GM21515 (cell line): ENCODE data around the gene GABRR2.

ENCODE experiments used
- ATAC-seq: cut with Tn5 transposase; IDR thresholded peaks from one replicate; pipeline ENCODE4 v1.9.1; 2021; ENCODE audit not compliant: unreplicated experiment

Gene GABRR2

GRCh38 chr6:89315249-89315885 lies at the start of gene GABRR2:
Gene GABRR2, minus strand, starts transcription at chr6:89315299. Its CDS starts 134 bp downstream, at chr6:89315165.
- no peak for ATAC-seq

GRCh38 chr6:89364586-89364985 lies 49.5 kb upstream of the GABRR2 start:
- no peak for ATAC-seq

- no peak for ATAC-seq
Measured at GRCh38 chr6:89361171-89361570, 46.1 kb upstream of the GABRR2 start.

DNA sequence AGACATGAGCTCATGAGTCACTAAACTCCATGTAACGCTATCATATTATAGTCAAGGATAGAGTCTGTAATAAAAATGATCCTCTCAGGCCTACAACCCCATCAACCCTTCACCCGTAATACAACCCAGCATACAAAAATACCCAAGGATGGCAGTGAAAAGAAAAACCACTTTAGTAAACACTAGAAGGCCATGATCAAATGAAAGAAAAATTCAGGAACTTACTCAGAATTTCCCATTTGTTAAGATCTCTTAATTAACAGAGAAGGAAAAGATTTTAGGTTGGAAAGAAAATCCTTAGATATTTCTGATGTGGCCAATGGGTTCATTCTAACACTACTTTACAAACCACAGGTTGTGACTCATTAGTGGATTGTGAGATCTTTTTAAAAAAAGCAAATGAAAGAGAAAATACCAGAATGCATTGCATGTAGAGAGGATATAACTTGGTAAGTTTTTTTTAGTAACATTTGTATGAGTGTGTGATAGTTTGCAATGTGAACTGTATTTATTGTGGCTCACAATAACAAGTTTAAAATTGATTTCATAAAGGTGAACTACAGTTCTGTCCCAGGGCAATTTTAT lies 45.4 kb upstream of the GABRR2 start:
- ATAC-seq: peak; percentile 41

DNA sequence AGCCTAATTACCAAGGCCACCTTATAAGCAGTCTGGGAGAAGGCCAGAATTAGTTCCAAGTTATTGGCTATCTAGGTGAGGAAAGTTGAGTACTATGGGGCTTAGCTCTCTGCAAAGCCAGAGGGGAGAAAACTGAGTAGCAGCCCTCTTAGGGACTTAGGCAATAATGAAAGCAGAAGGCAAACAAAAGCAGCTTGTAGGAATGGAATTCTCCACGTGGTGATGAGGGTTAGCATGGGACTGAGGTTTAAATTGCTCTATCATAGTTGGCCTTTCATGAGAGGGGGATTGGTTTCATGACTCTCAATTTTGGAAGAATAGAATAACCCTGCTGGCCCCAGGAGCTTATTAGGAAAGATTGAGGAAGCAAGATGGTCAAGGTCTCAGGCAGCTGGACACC lies 44.5 kb upstream of the GABRR2 start:
- no peak for ATAC-seq

DNA sequence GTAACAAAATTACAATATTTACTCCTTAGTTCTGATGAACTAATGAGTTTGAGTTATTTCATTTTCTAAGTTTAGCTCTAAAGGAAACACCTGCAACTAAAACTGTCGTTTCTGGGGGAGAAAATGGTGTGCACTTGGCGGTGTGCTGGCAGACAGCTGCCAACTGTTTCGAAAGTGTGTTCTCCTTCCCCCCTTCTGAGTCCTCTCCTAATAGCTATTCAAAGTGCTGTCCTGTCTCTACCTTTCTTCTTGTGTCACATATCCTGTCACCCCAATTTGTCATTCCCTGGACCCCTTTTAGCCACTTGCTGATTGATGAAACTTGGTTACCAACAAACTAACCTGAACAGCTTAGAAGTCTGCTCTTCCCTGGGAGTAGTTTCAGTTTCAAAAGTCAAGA lies 42.3 kb upstream of the GABRR2 start:
- peak; percentile 52 for ATAC-seq

DNA sequence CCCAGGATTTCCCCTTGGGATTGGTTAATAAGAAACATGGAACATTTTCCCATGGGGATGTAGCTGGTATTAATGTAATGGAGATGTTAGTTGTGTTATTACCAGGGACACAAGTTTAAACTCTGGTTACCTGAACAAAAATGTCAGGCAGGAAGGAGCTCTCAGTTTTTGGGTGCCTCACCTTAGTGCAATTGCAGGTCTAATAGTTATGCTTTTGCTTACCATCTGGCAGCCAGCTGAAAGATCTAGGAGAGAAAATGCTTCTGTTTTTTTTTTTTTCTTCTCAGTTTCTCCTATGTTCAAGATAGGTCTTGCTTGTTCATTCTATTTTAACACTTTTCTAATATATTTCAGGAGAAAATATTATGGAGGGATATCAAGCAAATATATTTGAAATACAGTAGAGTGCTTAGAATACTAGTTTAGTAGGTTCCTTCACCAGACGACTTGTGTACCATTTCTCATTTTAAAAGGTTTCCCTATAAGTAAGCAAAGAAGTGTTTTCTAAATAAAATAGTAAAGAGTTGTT lies 41.6 kb upstream of the GABRR2 start:
- no peak for ATAC-seq

GRCh38 chr6:89355511-89356194 lies 40.6 kb upstream of the GABRR2 start:
- no peak for ATAC-seq

GRCh38 chr6:89353702-89354392 lies 38.7 kb upstream of the GABRR2 start:
- no peak for ATAC-seq

GRCh38 chr6:89353118-89353556 lies 38.0 kb upstream of the GABRR2 start:
- ATAC-seq: no peak

DNA sequence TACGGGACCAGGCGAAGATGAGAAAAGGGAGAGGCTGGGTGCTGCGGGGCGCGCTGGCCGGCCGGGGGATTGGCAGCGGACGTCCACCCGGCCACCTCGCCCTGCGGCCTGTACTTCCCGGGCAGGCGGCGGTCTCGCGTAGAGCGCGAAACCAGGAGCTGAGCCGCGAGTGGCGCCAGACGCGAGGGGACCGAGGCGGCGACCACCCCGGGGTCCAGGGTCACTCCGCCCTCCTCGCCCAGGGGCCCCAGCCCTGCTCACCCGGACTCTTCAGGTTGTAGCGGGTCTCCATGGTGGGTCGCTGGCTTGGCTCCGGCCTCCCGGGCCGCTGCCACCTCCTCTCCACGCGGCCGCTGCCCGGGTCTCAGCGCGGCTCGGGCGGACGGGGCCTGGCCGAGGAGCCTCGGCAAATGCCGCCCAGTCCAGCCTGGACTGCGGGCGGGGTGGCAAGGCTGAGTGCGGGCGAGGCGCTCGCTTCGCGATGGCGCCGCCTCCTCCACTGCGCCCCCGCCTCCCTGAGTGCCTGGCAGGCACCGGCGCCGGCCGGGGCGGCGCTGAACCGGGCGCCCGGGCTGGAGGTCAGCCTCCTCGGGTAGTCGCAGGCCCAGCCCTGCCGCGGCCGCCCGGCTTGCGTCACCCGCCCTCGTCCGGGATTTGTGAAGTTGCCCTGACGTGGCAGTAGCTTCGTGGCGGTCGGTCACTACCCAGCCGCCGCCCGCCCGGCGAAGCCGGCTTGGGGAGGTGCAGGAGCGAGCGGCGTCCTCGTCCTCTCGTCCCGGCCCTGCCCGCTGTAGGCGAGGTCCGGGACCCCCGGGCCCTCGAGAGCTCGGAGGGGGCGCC lies 37.4 kb upstream of the GABRR2 start, which contains the start of gene UBE2J1:
UBE2J1 (minus strand) TSS at position 445 of the 840 bp plus-strand sequence; CDS start at position 292, 153 bp downstream.
- ATAC-seq: peak; percentile 36

DNA sequence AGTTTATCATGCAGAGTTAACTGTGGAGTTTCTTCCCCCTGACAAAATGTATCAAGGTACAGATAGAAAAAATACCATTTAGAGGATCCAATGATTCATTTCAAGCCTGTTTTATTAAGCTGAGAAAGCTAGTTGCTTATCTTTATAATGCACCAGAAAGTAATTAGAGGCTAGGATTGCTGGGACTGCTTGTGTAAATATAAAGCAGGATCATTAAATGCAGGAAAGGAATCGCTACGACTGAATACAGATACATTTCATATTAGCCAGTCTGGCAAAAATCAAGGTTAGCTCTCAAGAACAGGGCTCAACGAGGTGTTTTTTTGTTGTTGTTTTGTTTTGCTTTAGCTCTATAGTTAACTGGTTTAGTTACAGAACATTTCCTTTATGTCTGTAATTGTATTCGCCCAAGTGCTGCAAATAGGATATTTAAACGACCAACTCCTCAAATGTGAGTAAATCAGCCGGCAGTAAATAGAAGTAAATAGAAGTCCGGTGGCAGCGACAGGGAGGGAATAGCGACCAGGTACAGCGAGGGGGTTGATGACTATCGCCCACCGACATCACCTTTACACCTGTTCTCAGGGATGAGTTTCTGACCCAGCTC lies 36.7 kb upstream of the GABRR2 start:
- peak; percentile 5 for ATAC-seq

DNA sequence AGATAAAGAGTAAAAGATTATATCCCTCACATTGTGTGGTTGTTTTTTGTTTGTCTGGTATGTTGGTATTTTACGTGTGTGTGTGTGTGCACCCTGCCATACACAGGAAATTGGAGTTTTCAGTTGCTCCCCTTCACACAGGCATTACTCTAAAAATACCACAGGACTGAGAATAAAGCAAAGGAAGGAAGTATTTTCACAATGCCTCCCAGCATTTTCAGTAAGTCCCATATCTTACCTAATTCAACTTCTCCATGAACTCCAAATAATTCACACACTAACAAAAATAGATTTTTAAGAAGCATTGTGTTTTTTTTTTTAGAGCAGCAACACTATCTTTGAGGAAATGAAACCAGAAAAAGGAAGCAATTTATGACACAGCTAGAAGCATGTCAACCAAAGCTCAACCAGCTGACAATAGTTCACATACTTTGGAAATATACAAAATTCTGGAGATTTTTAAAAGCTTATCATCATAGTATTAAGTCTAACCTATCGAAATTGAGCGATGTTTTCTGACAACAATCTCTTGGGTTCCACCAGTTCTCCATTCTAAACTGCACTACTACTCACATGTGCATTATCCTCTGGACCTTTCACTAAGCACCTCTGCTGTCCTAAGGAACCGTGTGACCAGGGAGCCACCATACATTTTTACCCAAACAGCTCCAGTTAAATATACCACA lies 35.3 kb upstream of the GABRR2 start:
- ATAC-seq: peak; percentile 36

DNA sequence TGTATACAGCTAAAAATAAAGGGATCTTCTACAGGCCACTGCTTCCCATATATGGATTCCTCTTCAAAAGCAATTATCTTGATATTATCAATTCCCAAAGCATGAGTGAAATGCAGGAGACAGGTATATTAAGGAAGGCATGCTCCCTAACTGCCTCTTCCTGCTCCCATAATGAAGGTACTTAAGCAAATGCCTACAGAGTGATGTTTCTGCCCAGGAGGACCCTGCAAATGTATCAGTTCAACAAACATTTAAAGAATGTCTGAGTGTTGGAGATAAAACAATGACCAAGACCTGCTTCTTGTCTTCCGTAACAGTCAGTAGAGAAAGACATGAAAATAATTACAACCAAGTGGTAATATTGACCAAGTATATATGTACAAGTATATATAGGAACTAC lies 33.3 kb upstream of the GABRR2 start:
- no peak for ATAC-seq

GRCh38 chr6:89347825-89348224 lies 32.7 kb upstream of the GABRR2 start:
- ATAC-seq: no peak

DNA sequence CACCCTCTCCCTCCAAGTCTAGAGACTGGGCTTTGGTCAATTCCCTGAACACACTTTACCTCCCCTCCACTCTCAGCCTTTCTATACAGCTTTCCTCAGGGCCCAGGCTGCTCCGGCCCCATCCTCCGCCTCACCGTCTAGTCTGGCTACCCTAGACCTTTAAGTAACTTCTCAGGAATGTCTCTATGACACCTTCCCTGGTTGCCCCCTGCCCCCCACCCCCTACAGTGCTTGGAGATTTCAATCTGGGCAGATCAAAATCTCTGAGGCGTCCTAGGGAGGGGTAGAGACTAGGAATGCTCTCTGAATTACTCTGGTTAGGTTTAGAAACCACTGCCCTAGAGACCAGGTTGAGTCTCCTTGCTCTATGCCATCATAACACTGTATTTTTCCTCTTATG lies 31.3 kb upstream of the GABRR2 start:
- no peak for ATAC-seq

DNA sequence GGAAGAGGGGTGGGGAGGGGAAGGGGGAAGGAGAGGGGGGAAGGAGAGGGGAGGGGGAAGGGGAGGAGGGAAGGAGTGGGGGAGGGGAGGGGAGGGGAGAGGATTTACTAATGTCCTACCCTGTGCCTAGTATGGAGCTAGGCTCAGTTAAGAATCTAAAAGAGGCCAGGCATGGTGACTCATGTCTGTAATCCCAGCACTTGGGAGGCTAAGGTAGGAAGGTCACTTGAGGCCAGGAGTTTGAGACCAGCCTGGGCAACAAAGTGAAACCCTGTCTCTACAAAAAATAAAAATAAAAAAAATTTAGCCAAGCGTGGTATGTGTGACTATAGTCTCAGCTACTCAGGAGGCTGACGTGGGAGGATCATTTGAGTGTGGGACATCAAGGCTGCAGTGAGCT lies 24.5 kb upstream of the GABRR2 start:
- no peak for ATAC-seq

DNA sequence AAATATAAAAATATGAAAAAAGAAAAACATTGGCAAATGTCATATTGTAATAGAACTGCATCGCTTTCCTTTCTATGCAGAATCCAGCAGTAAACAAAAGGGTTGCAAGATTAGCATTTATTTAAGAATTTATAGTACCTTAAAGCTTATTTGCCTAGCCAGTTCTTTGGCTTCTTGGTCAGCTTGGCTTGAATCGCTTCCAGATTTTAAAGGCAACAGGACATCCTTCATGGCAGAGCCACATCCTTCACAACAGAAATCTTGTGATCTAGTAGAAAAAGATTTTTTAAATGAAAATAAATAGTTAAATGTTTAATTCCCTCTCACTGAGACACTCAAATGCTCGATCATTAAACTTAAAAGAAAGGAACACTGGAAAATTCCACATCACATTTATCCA lies 20.1 kb upstream of the GABRR2 start:
- no peak for ATAC-seq

DNA sequence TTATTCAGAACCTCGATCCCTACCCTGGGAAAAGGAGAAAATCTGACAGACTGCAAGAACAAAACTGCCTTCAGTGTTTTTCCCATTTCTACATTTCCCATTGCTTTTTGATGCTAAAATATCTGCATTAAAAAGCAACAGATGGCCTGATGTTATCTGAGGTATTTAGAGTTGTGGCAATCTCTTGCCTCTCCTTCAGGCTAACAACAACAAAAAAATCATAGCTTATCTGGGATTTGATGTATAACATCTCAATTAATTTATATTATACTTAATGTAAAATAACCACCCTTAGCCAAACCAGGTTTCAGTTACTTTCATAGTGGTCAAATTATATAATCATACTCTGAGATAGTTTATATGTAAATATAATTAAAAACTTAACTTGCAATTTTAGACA lies 15.8 kb upstream of the GABRR2 start:
- no peak for ATAC-seq

DNA sequence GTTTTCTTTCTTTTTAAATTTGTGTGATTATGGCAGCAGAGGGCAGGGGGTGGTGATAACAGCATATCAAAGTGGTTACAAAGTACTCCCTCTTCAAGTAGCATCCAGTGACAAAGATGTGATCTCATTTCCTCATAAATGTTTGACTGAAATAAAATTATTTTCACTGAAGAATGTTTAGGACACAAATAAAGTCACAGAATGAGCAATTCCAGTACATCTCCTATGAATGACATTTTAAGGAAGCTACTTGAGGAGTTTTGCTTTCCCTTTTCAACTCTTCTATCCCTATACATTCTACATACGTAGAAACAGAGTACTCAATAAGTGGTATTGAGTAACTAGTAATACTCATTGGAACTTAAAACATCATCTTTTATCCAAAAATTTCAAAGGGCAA lies 13.9 kb upstream of the GABRR2 start:
- no peak for ATAC-seq
